WTC11 (cell line): Measurements from ENCODE around the gene ZNF772. TPM values are rescaled to one million over a fixed set of nuclear protein-coding genes. Genes with fewer than 3 reads are reported as not detected.
"Not testable (repeated sequence)": the region's sequence is repeated elsewhere in the genome, so short reads cannot be mapped to it uniquely, and the experiment has no call there.

Source experiments
- ATAC-seq: fragments of 200-7000 bp; cut with Tn5 transposase; 2 replicates; pipeline ENCODE4 v1.10.0; 2021; ENCODE audit warnings: mild to moderate bottlenecking, moderate library complexity
- CTCF ChIA-PET: fragments of 300-600 bp; sonication (Branson Sonifier 250); formaldehyde crosslinking; loops from one replicate; lab custom pipeline; 2021; ENCODE audit warnings: antibody characterized with exemption; lab: Charles Lee
- POLR2A ChIA-PET: fragments of 350-600 bp; sonication (Branson Sonifier 250); formaldehyde crosslinking; loops from one replicate; lab custom pipeline; 2021; ENCODE audit warnings: antibody characterized with exemption; lab: Charles Lee
- DNase-seq: peaks from one replicate; pipeline ENCODE4 v3.0.0; 2021; ENCODE audit warnings: low spot score
- H3K27ac Mint-ChIP-seq: 2 replicates; pipeline ENCODE4 v1.8.0; 2021; ENCODE audit warnings: mixed read lengths
- H3K27me3 Mint-ChIP-seq: 2 replicates; pipeline ENCODE4 v1.8.0; 2021; ENCODE audit warnings: low read depth, mild to moderate bottlenecking, moderate library complexity, mixed read lengths
- H3K36me3 Mint-ChIP-seq: 2 replicates; pipeline ENCODE4 v1.8.0; 2021; ENCODE audit warnings: mixed read lengths
- H3K4me1 Mint-ChIP-seq: 2 replicates; pipeline ENCODE4 v1.8.0; 2022; ENCODE audit warnings: mixed read lengths
- H3K4me3 Mint-ChIP-seq: 2 replicates; pipeline ENCODE4 v1.8.0; 2021; ENCODE audit warnings: mild to moderate bottlenecking, moderate library complexity, mixed read lengths
- H3K9me3 Mint-ChIP-seq: 2 replicates; pipeline ENCODE4 v1.8.0; 2021; ENCODE audit warnings: mixed read lengths
- AR ChIP-seq: fragments of 250-450 bp; sonication (Bioruptor Pico); IDR thresholded peaks from 2 replicates; pipeline ENCODE4 v1.9.0; 2021; ENCODE audit warnings: mild to moderate bottlenecking
- ATF2 ChIP-seq: sonication (generic); formaldehyde crosslinking; IDR thresholded peaks from 2 replicates; pipeline ENCODE4 v1.8.1; 2022; ENCODE audit warnings: low read depth, missing genetic modification reagents, borderline replicate concordance
- CDX4 ChIP-seq: fragments of 250-450 bp; sonication (Bioruptor Pico); IDR thresholded peaks from 2 replicates; pipeline ENCODE4 v1.9.0; 2021; ENCODE audit warnings: moderate library complexity, mild to moderate bottlenecking, inconsistent platforms, borderline replicate concordance
- E2F4 ChIP-seq: sonication (generic); formaldehyde crosslinking; IDR thresholded peaks from 2 replicates; pipeline ENCODE4 v1.8.1; 2022; ENCODE audit warnings: low read depth, mild to moderate bottlenecking, moderate library complexity, missing genetic modification reagents, borderline replicate concordance
- FOXP1 ChIP-seq: sonication (generic); formaldehyde crosslinking; IDR thresholded peaks from 2 replicates; pipeline ENCODE4 v1.8.0; 2022; ENCODE audit warnings: missing genetic modification reagents, mild to moderate bottlenecking, moderate library complexity, borderline replicate concordance
- MXD4 ChIP-seq: fragments of 250-450 bp; sonication (Bioruptor Pico); IDR thresholded peaks from 2 replicates; pipeline ENCODE4 v1.8.0; 2021; ENCODE audit warnings: mild to moderate bottlenecking, moderate library complexity, borderline replicate concordance
- NFATC4 ChIP-seq: fragments of 250-450 bp; sonication (Bioruptor Pico); IDR thresholded peaks from 2 replicates; pipeline ENCODE4 v1.9.0; 2021; ENCODE audit warnings: mild to moderate bottlenecking
- NFE2L1 ChIP-seq: sonication (generic); formaldehyde crosslinking; IDR thresholded peaks from 2 replicates; pipeline ENCODE4 v1.8.1; 2023; ENCODE audit warnings: missing genetic modification reagents
- PRDM15 ChIP-seq: sonication (generic); formaldehyde crosslinking; IDR thresholded peaks from 2 replicates; pipeline ENCODE4 v1.8.0; 2022; ENCODE audit warnings: missing genetic modification reagents
- RELA ChIP-seq: sonication (generic); formaldehyde crosslinking; IDR thresholded peaks from 2 replicates; pipeline ENCODE4 v1.8.1; 2022; ENCODE audit warnings: missing genetic modification reagents, mild to moderate bottlenecking, borderline replicate concordance
- SOX15 ChIP-seq: fragments of 250-450 bp; sonication (Bioruptor Pico); IDR thresholded peaks from 2 replicates; pipeline ENCODE4 v1.9.0; 2021; ENCODE audit warnings: mild to moderate bottlenecking
- SP1 ChIP-seq: sonication (generic); formaldehyde crosslinking; conservative IDR thresholded peaks from 2 replicates; pipeline ENCODE4 v1.8.1; 2022; ENCODE audit warnings: missing genetic modification reagents
- TP53 ChIP-seq: sonication (generic); formaldehyde crosslinking; IDR thresholded peaks from 2 replicates; pipeline ENCODE4 v1.8.1; 2023; ENCODE audit warnings: mild to moderate bottlenecking, missing genetic modification reagents
- USF2 ChIP-seq: sonication (generic); formaldehyde crosslinking; IDR thresholded peaks from 2 replicates; pipeline ENCODE4 v1.8.1; 2023; ENCODE audit warnings: mild to moderate bottlenecking, missing genetic modification reagents, moderate library complexity
- ZNF317 ChIP-seq: sonication (generic); formaldehyde crosslinking; IDR thresholded peaks from 2 replicates; pipeline ENCODE4 v1.8.1; 2023; ENCODE audit warnings: low read depth, mild to moderate bottlenecking, moderate library complexity, missing genetic modification reagents, borderline replicate concordance
- ZNF512 ChIP-seq: sonication (generic); formaldehyde crosslinking; IDR thresholded peaks from 2 replicates; pipeline ENCODE4 v1.8.1; 2022; ENCODE audit warnings: missing genetic modification reagents, borderline replicate concordance
- total RNA-seq: library from RNA; stranded (reverse); gene quantifications from 3 replicates; pipeline ENCODE4 v1.2.3, GENCODE V29; 2021

Gene ZNF772
- total RNA-seq, 1 experiment from 2014 or later: 13.1 TPM

- TF ChIP-seq ATF2 (CRISPR knock-in tag): no peak
Measured at GRCh38 chr19:57477191-57478008, at the start of gene ZNF772 (continued).

GRCh38 chr19:57518021-57518420, 40.7 kb upstream of the ZNF772 start:
- POLR2A ChIA-PET, DNase-seq, H3K4me1 Mint-ChIP-seq, H3K4me3 Mint-ChIP-seq, CTCF ChIA-PET, ATAC-seq, H3K27ac Mint-ChIP-seq: not testable (repeated sequence)
- H3K9me3 Mint-ChIP-seq: peaks cover 49% of the 10 kb centered on the region
- peaks cover 29% of the 10 kb centered on the region for H3K36me3 Mint-ChIP-seq
- H3K27me3 Mint-ChIP-seq: peaks cover 22% of the 10 kb centered on the region

GRCh38 chr19:57515255-57515654, 37.9 kb upstream of the ZNF772 start:
- Mint-ChIP-seq H3K27ac (no peak overlapping the region), H3K36me3 (peaks cover 43% of the 10 kb centered on the region), H3K27me3 (peaks cover 18% of the 10 kb centered on the region), H3K4me1 (no peaks in the 10 kb centered on the region), H3K4me3 (no peak overlapping the region), H3K9me3 (peaks cover 57% of the 10 kb centered on the region)
- DNase-seq: no peak
- CTCF ChIA-PET: no interaction called here
- no peak for ATAC-seq
- no peak for TF ChIP-seq FOXP1 (CRISPR knock-in tag)
- TF ChIP-seq TP53 (CRISPR knock-in tag): no peak
- TF ChIP-seq SOX15 (CRISPR knock-in tag): no peak
- no peak for TF ChIP-seq E2F4 (CRISPR knock-in tag)
- TF ChIP-seq SP1 (CRISPR knock-in tag): no peak
- POLR2A ChIA-PET: no interaction called here

GRCh38 chr19:57512845-57513244, 35.5 kb upstream of the ZNF772 start:
- DNase-seq (no peak), ATAC-seq (no peak)
- no peaks in the 10 kb centered on the region for H3K4me1 Mint-ChIP-seq
- no peak overlapping the region for H3K27ac Mint-ChIP-seq
- CTCF ChIA-PET: no interaction called here
- H3K9me3 Mint-ChIP-seq: peaks cover 71% of the 10 kb centered on the region
- H3K27me3 Mint-ChIP-seq: peaks cover 9% of the 10 kb centered on the region
- POLR2A ChIA-PET: no interaction called here
- peaks cover 64% of the 10 kb centered on the region for H3K36me3 Mint-ChIP-seq
- no peak overlapping the region for H3K4me3 Mint-ChIP-seq
- TF ChIP-seq SOX15 (CRISPR knock-in tag): no peak
- TF ChIP-seq ZNF512 (CRISPR knock-in tag): no peak
- no peak for TF ChIP-seq NFATC4 (CRISPR knock-in tag)
- no peak for TF ChIP-seq PRDM15 (CRISPR knock-in tag)
- no peak for TF ChIP-seq ZNF317 (CRISPR knock-in tag)
- TF ChIP-seq AR: no peak
- no peak for TF ChIP-seq USF2 (CRISPR knock-in tag)
- TF ChIP-seq NFE2L1 (CRISPR knock-in tag): no peak
- no peak for TF ChIP-seq CDX4 (CRISPR knock-in tag)
- TF ChIP-seq RELA (CRISPR knock-in tag): no peak
- no peak for TF ChIP-seq MXD4 (CRISPR knock-in tag)
